Activated CD8-positive, alpha-beta memory T cell treated with anti-CD3 and anti-CD28 coated beads, Interleukin-2, amount 50 U/mL, for 4 hours (primary cell): ENCODE data around the gene ST6GALNAC1.

Source experiments
- DNase-seq: peaks from one replicate; pipeline ENCODE4 v3.0.0-alpha.2; 2020

The ST6GALNAC1 gene

GRCh38 chr17:76575570-76575969, 68.0 kb downstream of the ST6GALNAC1 start:
- DNase-seq = no peak
